Fibroblast of the aortic adventitia (primary cell): ENCODE results near the gene PCDHGA3. TPM values are rescaled to one million over a fixed set of nuclear protein-coding genes. Genes with fewer than 3 reads are reported as not detected.
"Not testable (repeated sequence)": the region's sequence is repeated elsewhere in the genome, so short reads cannot be mapped to it uniquely, and the experiment has no call there.

Experiments used
- DNase-seq: peaks from one replicate; pipeline ENCODE4 v3.0.0-alpha.2; 2010; ENCODE audit warnings: low read depth
- H3K4me3 ChIP-seq: 2 replicates; pipeline ENCODE4 v1.5.1; 2011; ENCODE audit warnings: low read depth, mild to moderate bottlenecking, control low read depth, low read length, moderate library complexity
- total RNA-seq: library from RNA; depleted of rRNA; stranded (reverse); fragments of >200 nt; gene quantifications from 2 replicates; pipeline ENCODE4 v1.2.3, GENCODE V29; 2012; ENCODE audit warnings: low replicate concordance
- TF ChIP-seq, protein P1 (sequence below): IDR thresholded peaks from 2 replicates; pipeline ENCODE4 v1.5.1; 2011; ENCODE audit warnings: mild to moderate bottlenecking, low read length, control low read depth, inconsistent platforms; ENCODE audit not compliant: insufficient read depth

PCDHGA3 gene
- total RNA-seq, 1 donor = 4.4 TPM

GRCh38 chr5:141319699-141320098 lies 23.9 kb upstream of the PCDHGA3 start:
- H3K4me3 ChIP-seq = peak overlapping the region; percentile 85
- TF ChIP-seq, protein P1, sequence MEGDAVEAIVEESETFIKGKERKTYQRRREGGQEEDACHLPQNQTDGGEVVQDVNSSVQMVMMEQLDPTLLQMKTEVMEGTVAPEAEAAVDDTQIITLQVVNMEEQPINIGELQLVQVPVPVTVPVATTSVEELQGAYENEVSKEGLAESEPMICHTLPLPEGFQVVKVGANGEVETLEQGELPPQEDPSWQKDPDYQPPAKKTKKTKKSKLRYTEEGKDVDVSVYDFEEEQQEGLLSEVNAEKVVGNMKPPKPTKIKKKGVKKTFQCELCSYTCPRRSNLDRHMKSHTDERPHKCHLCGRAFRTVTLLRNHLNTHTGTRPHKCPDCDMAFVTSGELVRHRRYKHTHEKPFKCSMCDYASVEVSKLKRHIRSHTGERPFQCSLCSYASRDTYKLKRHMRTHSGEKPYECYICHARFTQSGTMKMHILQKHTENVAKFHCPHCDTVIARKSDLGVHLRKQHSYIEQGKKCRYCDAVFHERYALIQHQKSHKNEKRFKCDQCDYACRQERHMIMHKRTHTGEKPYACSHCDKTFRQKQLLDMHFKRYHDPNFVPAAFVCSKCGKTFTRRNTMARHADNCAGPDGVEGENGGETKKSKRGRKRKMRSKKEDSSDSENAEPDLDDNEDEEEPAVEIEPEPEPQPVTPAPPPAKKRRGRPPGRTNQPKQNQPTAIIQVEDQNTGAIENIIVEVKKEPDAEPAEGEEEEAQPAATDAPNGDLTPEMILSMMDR = no peak
- no peak for DNase-seq

GRCh38 chr5:141320225-141321169 lies 23.1 kb upstream of the PCDHGA3 start, which contains the start of gene TAF7:
Gene TAF7, minus strand, starts transcription at chr5:141320784. Its CDS starts 740 bp downstream, at chr5:141320044.
- TF ChIP-seq, protein P1 = peak; percentile 94
- peak; percentile 95 for DNase-seq
- peak within 1 kb of the TSS; percentile 85 for H3K4me3 ChIP-seq

- no peak overlapping the region for H3K4me3 ChIP-seq
- TF ChIP-seq, protein P1 = no peak
- DNase-seq = no peak
Observed at GRCh38 chr5:141322261-141322660, 21.4 kb upstream of the PCDHGA3 start.

DNA sequence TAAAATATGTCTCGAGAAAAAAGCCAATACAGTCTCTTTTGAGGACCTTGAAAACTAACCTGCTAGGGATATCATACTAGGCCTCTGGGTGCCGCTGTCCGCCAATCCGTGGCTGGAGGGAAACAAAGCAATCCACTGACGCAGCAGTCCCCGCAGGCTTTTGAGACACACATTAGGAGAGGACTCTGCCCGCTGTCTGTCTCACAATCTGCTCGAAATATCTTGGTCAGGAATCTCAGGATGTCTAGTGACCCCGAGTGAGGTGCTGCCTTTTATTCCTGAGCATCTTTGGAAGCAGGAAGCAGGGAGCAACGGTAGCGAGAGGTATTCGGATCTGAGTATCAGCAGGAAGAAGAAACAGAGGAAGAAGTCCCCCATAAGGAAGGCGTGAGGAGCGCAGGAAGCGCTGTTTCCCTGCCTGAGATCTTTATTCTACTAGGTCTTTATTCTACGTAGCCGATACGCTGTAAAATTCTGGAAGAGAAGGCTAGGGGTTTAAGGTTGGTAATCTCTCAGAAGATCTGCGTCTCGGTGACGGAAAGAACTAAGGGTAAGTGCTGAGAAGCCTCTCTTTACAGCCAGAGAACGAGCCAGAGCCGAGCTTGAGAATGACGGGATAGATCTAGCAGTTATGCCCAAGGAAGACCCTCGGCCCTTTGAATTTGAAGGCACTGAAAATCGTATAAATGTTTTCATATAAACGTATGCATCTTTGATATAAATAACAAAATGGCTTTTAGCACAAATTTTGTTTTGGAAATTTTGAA lies 17.4 kb upstream of the PCDHGA3 start:
- TF ChIP-seq, protein P1 = peak; percentile 79
- peak overlapping the region; percentile 71 for H3K4me3 ChIP-seq
- peak; percentile 74 for DNase-seq

- DNase-seq = no peak
- TF ChIP-seq, protein P1 = no peak
- H3K4me3 ChIP-seq = no peak overlapping the region
Observed at GRCh38 chr5:141328231-141328630, 15.4 kb upstream of the PCDHGA3 start.

DNA sequence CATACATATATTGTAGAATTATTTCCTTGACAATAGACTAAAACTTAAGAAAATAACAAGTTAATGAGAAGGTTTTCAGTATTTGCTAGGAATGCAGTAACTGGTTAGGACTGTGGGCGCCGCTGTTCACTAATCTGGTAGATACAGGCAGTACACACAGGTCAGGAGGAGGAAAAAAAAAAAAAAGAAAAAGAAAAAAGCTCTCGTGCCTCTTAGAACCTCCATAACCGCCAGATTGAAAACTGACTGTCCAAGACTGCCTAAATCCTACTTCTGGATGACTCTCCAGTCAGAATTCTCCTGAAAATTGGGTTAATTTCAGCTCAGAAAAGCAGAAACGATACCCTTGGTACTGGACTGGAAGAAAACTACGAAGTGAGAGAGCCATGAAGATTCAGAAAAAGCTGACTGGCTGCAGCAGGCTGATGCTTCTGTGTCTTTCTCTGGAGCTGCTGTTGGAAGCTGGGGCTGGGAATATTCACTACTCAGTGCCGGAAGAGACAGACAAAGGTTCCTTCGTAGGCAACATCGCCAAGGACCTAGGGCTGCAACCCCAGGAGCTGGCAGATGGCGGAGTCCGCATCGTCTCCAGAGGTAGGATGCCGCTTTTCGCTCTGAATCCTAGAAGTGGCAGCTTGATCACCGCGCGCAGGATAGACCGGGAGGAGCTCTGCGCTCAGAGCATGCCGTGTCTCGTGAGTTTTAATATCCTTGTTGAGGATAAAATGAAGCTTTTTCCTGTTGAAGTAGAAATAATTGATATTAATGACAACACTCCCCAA lies 13.1 kb upstream of the PCDHGA3 start, which contains the start of gene PCDHGA1:
Gene PCDHGA1, plus strand, starts transcription at position 216 of the 782 bp plus-strand sequence.
- TF ChIP-seq, protein P1 = peak; percentile 64

DNA sequence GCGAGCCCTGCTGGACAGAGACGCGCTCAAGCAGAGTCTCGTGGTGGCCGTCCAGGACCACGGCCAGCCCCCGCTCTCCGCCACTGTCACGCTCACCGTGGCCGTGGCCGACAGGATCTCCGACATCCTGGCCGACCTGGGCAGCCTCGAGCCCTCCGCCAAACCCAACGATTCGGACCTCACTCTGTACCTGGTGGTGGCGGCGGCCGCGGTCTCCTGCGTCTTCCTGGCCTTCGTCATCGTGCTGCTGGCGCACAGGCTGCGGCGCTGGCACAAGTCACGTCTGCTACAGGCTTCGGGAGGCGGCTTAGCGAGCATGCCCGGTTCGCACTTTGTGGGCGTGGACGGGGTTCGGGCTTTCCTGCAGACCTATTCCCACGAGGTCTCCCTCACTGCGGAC lies 11.1 kb upstream of the PCDHGA3 start:
- not testable (repeated sequence) for DNase-seq, H3K4me3 ChIP-seq

More for the DNA sequence above, 13.1 kb upstream of the PCDHGA3 start, which contains the start of gene PCDHGA1:
- H3K4me3 ChIP-seq = peak within 1 kb of the TSS; percentile 49
- DNase-seq = peak; percentile 70
